Neural cell (in vitro differentiated cells): Measurements from ENCODE around the gene TNIP1. TPM values are rescaled to one million over a fixed set of nuclear protein-coding genes. Genes with fewer than 3 reads are reported as not detected.

Source experiments
- H2AFZ ChIP-seq: fragments of 200-600, 300-800 bp; sonication (generic), shearing (Covaris generic); 2 replicates; pipeline ENCODE4 v1.6.0; 2014; ENCODE audit warnings: low read depth, mild to moderate bottlenecking, antibody characterized with exemption, low read length, moderate library complexity
- H3F3A ChIP-seq: fragments of 200-600 bp; shearing (Covaris generic); 2 replicates; pipeline ENCODE4 v1.6.1; 2016; ENCODE audit warnings: mild to moderate bottlenecking, moderate library complexity, mixed read lengths, antibody characterized with exemption, low read length; ENCODE audit not compliant: insufficient read depth, poor library complexity, severe bottlenecking
- H3K27ac ChIP-seq: fragments of 200-600, 300-800 bp; sonication (generic), shearing (Covaris generic); 2 replicates; pipeline ENCODE4 v1.5.1; 2014; ENCODE audit warnings: mild to moderate bottlenecking, low read length, moderate library complexity
- H3K27me3 ChIP-seq: fragments of 300-800, 200-600 bp; sonication (generic), shearing (Covaris generic); 2 replicates; pipeline ENCODE4 v1.6.0; 2014; ENCODE audit warnings: mild to moderate bottlenecking, low read depth, low read length, moderate library complexity; ENCODE audit not compliant: insufficient read depth
- H3K36me3 ChIP-seq: fragments of 300-800, 200-600 bp; sonication (generic), shearing (Covaris generic); 2 replicates; pipeline ENCODE4 v1.5.1; 2014; ENCODE audit warnings: mild to moderate bottlenecking, antibody characterized with exemption, low read length, moderate library complexity; ENCODE audit not compliant: insufficient read depth
- H3K4me2 ChIP-seq: fragments of 300-800, 200-600 bp; sonication (generic), shearing (Covaris generic); 2 replicates; pipeline ENCODE4 v1.6.0; 2014; ENCODE audit warnings: mild to moderate bottlenecking, low read length
- H3K4me3 ChIP-seq: fragments of 300-800, 200-600 bp; sonication (generic), shearing (Covaris generic); 2 replicates; pipeline ENCODE4 v1.5.1; 2014; ENCODE audit warnings: mild to moderate bottlenecking, low read length, moderate library complexity
- H3K79me2 ChIP-seq: fragments of 200-600 bp; shearing (Covaris generic); replicated peaks from 2 replicates; pipeline ENCODE4 v1.6.0; 2014; ENCODE audit warnings: mild to moderate bottlenecking, low read length, moderate library complexity; ENCODE audit not compliant: insufficient read depth
- H3K9ac ChIP-seq: fragments of 300-800, 200-600 bp; sonication (generic), shearing (Covaris generic); 2 replicates; pipeline ENCODE4 v1.6.1; 2016; ENCODE audit warnings: mild to moderate bottlenecking, low read length, mixed read lengths
- H3K9me2 ChIP-seq: fragments of 200-600 bp; shearing (Covaris generic); 2 replicates; pipeline ENCODE4 v1.6.1; 2016; ENCODE audit warnings: mild to moderate bottlenecking, low read length, mixed read lengths; ENCODE audit not compliant: insufficient read depth
- H3K9me3 ChIP-seq: fragments of 200-600, 300-800 bp; sonication (generic), shearing (Covaris generic); 2 replicates; pipeline ENCODE4 v1.6.1; 2016; ENCODE audit warnings: mild to moderate bottlenecking, mixed run types, low read length, moderate library complexity, mixed read lengths
- H4K20me1 ChIP-seq: fragments of 200-600 bp; shearing (Covaris generic); 2 replicates; pipeline ENCODE4 v1.6.1; 2016; ENCODE audit warnings: mild to moderate bottlenecking, mixed run types; ENCODE audit not compliant: insufficient read depth
- EP300 ChIP-seq: fragments of 450-650 bp; conservative IDR thresholded peaks from 2 replicates; pipeline ENCODE4 v1.6.1; 2014; ENCODE audit warnings: antibody characterized with exemption, mild to moderate bottlenecking, moderate library complexity; ENCODE audit not compliant: poor library complexity, severe bottlenecking
- EZH2 ChIP-seq: fragments of 200-600, 300-800 bp; shearing (Covaris generic), sonication (generic); IDR thresholded peaks from 2 replicates; pipeline ENCODE4 v1.6.1; 2014; ENCODE audit warnings: antibody characterized with exemption, low read length, borderline replicate concordance, mild to moderate bottlenecking; ENCODE audit not compliant: insufficient read depth, poor library complexity, severe bottlenecking
- MXI1 ChIP-seq: fragments of 450-650 bp; conservative IDR thresholded peaks from 2 replicates; pipeline ENCODE4 v1.6.1; 2014; ENCODE audit warnings: antibody characterized with exemption, mild to moderate bottlenecking; ENCODE audit not compliant: poor library complexity, severe bottlenecking
- POLR2AphosphoS5 ChIP-seq: IDR thresholded peaks from 2 replicates; pipeline ENCODE4 v1.6.1; 2012
- RAD21 ChIP-seq: fragments of 450-650 bp; conservative IDR thresholded peaks from 2 replicates; pipeline ENCODE4 v1.6.1; 2014; ENCODE audit warnings: antibody characterized with exemption, mild to moderate bottlenecking, moderate library complexity
- SMC3 ChIP-seq: fragments of 450-650 bp; conservative IDR thresholded peaks from 2 replicates; pipeline ENCODE4 v1.6.1; 2014; ENCODE audit warnings: antibody characterized with exemption, mild to moderate bottlenecking, moderate library complexity; ENCODE audit not compliant: poor library complexity
- TAF1 ChIP-seq: IDR thresholded peaks from 2 replicates; pipeline ENCODE4 v1.6.1; 2012; ENCODE audit warnings: low read depth
- polyA plus RNA-seq: library from polyadenylated mRNA; depleted of rRNA; stranded (reverse); fragments of >200 nt; gene quantifications from 2 replicates; pipeline ENCODE4 v1.2.3, GENCODE V29; 2014
- TF ChIP-seq, protein P1 (sequence below): fragments of 450-650 bp; IDR thresholded peaks from 2 replicates; pipeline ENCODE4 v1.5.1; 2014; ENCODE audit warnings: antibody characterized with exemption, mild to moderate bottlenecking, moderate library complexity; ENCODE audit not compliant: poor library complexity, severe bottlenecking
- TF ChIP-seq, protein P2 (sequence below): IDR thresholded peaks from 2 replicates; pipeline ENCODE4 v1.6.1; 2012; ENCODE audit warnings: borderline replicate concordance

Gene TNIP1
- polyA plus RNA-seq, 1 donor from 2014 or later = 3.3 TPM

DNA sequence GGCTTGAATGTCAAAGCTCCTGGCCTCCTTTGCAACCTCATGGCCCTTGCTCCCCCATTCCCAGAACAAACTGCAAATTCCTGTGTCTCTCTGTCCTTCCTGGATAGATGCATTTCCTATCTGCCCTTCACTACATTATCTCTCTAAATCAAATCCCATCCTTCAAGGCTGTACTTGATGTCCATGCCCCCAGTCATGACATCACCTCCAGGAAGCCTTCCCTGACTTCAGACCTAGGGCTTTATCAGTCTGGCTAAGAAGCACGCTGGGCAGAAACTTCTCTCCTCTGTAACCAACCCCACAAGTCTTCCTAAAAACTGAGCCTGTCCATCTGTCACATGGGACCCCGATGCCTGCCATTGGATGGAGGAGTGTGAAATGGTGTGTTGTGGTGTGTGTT, 25.7 kb upstream of the TNIP1 start:
- Histone ChIP-seq H2AFZ (no peak overlapping the region), H3K27me3 (no peaks in the 10 kb centered on the region), H3K9me2 (no peaks in the 10 kb centered on the region), H3K27ac (no peak overlapping the region), H3K4me2 (no peak overlapping the region), H3K36me3 (peaks cover 14% of the 10 kb centered on the region), H3K79me2 (no peaks in the 10 kb centered on the region), H3K9me3 (no peaks in the 10 kb centered on the region), H3K9ac (no peak overlapping the region), H3F3A (no peaks in the 10 kb centered on the region), H4K20me1 (no peaks in the 10 kb centered on the region), H3K4me3 (no peak overlapping the region)
- TF ChIP-seq TAF1 (no peak), RAD21 (no peak), EP300 (no peak), SMC3 (no peak), POLR2AphosphoS5 (no peak), EZH2 (no peak), MXI1 (no peak)
- TF ChIP-seq, protein P1, sequence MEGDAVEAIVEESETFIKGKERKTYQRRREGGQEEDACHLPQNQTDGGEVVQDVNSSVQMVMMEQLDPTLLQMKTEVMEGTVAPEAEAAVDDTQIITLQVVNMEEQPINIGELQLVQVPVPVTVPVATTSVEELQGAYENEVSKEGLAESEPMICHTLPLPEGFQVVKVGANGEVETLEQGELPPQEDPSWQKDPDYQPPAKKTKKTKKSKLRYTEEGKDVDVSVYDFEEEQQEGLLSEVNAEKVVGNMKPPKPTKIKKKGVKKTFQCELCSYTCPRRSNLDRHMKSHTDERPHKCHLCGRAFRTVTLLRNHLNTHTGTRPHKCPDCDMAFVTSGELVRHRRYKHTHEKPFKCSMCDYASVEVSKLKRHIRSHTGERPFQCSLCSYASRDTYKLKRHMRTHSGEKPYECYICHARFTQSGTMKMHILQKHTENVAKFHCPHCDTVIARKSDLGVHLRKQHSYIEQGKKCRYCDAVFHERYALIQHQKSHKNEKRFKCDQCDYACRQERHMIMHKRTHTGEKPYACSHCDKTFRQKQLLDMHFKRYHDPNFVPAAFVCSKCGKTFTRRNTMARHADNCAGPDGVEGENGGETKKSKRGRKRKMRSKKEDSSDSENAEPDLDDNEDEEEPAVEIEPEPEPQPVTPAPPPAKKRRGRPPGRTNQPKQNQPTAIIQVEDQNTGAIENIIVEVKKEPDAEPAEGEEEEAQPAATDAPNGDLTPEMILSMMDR = no peak
- TF ChIP-seq, protein P2, sequence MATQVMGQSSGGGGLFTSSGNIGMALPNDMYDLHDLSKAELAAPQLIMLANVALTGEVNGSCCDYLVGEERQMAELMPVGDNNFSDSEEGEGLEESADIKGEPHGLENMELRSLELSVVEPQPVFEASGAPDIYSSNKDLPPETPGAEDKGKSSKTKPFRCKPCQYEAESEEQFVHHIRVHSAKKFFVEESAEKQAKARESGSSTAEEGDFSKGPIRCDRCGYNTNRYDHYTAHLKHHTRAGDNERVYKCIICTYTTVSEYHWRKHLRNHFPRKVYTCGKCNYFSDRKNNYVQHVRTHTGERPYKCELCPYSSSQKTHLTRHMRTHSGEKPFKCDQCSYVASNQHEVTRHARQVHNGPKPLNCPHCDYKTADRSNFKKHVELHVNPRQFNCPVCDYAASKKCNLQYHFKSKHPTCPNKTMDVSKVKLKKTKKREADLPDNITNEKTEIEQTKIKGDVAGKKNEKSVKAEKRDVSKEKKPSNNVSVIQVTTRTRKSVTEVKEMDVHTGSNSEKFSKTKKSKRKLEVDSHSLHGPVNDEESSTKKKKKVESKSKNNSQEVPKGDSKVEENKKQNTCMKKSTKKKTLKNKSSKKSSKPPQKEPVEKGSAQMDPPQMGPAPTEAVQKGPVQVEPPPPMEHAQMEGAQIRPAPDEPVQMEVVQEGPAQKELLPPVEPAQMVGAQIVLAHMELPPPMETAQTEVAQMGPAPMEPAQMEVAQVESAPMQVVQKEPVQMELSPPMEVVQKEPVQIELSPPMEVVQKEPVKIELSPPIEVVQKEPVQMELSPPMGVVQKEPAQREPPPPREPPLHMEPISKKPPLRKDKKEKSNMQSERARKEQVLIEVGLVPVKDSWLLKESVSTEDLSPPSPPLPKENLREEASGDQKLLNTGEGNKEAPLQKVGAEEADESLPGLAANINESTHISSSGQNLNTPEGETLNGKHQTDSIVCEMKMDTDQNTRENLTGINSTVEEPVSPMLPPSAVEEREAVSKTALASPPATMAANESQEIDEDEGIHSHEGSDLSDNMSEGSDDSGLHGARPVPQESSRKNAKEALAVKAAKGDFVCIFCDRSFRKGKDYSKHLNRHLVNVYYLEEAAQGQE = no peak

GRCh38 chr5:151106043-151106442, 25.2 kb upstream of the TNIP1 start:
- H3K79me2 ChIP-seq = no peaks in the 10 kb centered on the region
- H2AFZ ChIP-seq = no peak overlapping the region
- no peaks in the 10 kb centered on the region for H3K9me2 ChIP-seq
- H4K20me1 ChIP-seq = no peaks in the 10 kb centered on the region
- no peaks in the 10 kb centered on the region for H3K9me3 ChIP-seq
- H3K9ac ChIP-seq = no peak overlapping the region
- no peak overlapping the region for H3K4me3 ChIP-seq
- H3K4me2 ChIP-seq = no peak overlapping the region
- H3K27ac ChIP-seq = no peak overlapping the region
- TF ChIP-seq, protein P1 = no peak
- no peak for TF ChIP-seq MXI1
- no peak for TF ChIP-seq TAF1
- TF ChIP-seq RAD21 = no peak
- TF ChIP-seq POLR2AphosphoS5 = no peak
- no peak for TF ChIP-seq EP300
- no peak for TF ChIP-seq EZH2
- no peak for TF ChIP-seq SMC3
- TF ChIP-seq, protein P2 = no peak
- H3K36me3 ChIP-seq = peaks cover 14% of the 10 kb centered on the region
- H3F3A ChIP-seq = no peaks in the 10 kb centered on the region
- H3K27me3 ChIP-seq = no peaks in the 10 kb centered on the region
